ENCODE results near the gene SULT4A1.

DNA sequence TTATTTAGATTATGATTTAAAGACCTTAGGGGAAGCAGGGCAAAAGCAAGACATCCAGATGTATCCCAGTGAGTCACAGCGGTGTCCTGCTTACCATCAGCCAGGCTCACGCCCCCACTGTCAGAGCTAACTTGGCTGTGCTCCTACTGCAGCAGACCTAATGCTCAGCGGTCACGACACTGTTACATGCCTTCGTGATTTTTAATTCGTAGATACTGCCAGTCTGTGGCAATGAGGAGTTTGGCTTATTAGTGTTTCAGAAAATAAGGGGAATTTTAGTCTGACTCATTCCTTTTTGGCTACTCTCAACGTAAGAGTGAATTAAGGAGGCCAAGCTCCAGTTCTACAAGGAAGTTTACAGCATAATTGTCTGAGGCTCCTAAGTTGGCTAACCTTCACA lies 72.9 kb downstream of the SULT4A1 start:
- TF ChIP-seq, protein P1, sequence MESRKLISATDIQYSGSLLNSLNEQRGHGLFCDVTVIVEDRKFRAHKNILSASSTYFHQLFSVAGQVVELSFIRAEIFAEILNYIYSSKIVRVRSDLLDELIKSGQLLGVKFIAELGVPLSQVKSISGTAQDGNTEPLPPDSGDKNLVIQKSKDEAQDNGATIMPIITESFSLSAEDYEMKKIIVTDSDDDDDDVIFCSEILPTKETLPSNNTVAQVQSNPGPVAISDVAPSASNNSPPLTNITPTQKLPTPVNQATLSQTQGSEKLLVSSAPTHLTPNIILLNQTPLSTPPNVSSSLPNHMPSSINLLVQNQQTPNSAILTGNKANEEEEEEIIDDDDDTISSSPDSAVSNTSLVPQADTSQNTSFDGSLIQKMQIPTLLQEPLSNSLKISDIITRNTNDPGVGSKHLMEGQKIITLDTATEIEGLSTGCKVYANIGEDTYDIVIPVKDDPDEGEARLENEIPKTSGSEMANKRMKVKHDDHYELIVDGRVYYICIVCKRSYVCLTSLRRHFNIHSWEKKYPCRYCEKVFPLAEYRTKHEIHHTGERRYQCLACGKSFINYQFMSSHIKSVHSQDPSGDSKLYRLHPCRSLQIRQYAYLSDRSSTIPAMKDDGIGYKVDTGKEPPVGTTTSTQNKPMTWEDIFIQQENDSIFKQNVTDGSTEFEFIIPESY (IDR thresholded peaks at IDR 0.05; ENCODE audit: extremely low read depth, insufficient replicate concordance, low read length): no peak
- TF ChIP-seq POLR2AphosphoS5 (IDR thresholded peaks at IDR 0.05; ENCODE audit: low read depth, low read length) (no peak), JUND (IDR thresholded peaks at IDR 0.05) (no peak), POLR2A (IDR thresholded peaks at IDR 0.05; ENCODE audit: borderline replicate concordance, extremely low read depth, insufficient read depth, insufficient read length) (no peak), CEBPB (IDR thresholded peaks at IDR 0.05; ENCODE audit: low read depth) (no peak), EZH2phosphoT487 (IDR thresholded peaks at IDR 0.05; ENCODE audit: borderline replicate concordance) (no peak), EZH2 (IDR thresholded peaks at IDR 0.05) (no peak), SP1 (IDR thresholded peaks at IDR 0.05; ENCODE audit: low read depth) (no peak), YY1 (IDR thresholded peaks at IDR 0.05; ENCODE audit: extremely low read depth, insufficient replicate concordance, low read depth, low read length) (no peak), TCF7L2 (IDR thresholded peaks at IDR 0.05; ENCODE audit: borderline replicate concordance, extremely low read depth, insufficient read depth, insufficient read length) (no peak)
- TF ChIP-seq, protein P2, sequence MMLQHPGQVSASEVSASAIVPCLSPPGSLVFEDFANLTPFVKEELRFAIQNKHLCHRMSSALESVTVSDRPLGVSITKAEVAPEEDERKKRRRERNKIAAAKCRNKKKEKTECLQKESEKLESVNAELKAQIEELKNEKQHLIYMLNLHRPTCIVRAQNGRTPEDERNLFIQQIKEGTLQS (IDR thresholded peaks at IDR 0.05): no peak
- TF ChIP-seq, protein P3, sequence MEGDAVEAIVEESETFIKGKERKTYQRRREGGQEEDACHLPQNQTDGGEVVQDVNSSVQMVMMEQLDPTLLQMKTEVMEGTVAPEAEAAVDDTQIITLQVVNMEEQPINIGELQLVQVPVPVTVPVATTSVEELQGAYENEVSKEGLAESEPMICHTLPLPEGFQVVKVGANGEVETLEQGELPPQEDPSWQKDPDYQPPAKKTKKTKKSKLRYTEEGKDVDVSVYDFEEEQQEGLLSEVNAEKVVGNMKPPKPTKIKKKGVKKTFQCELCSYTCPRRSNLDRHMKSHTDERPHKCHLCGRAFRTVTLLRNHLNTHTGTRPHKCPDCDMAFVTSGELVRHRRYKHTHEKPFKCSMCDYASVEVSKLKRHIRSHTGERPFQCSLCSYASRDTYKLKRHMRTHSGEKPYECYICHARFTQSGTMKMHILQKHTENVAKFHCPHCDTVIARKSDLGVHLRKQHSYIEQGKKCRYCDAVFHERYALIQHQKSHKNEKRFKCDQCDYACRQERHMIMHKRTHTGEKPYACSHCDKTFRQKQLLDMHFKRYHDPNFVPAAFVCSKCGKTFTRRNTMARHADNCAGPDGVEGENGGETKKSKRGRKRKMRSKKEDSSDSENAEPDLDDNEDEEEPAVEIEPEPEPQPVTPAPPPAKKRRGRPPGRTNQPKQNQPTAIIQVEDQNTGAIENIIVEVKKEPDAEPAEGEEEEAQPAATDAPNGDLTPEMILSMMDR (IDR thresholded peaks at IDR 0.05 in 2 of 3, conservative IDR thresholded peaks at IDR 0.05 in 1 of 3; ENCODE audit: borderline replicate concordance in 1 of 3, insufficient read depth in 1 of 3, low read depth in 2 of 3, low read length in 2 of 3): no peak
- TF ChIP-seq, protein P4, sequence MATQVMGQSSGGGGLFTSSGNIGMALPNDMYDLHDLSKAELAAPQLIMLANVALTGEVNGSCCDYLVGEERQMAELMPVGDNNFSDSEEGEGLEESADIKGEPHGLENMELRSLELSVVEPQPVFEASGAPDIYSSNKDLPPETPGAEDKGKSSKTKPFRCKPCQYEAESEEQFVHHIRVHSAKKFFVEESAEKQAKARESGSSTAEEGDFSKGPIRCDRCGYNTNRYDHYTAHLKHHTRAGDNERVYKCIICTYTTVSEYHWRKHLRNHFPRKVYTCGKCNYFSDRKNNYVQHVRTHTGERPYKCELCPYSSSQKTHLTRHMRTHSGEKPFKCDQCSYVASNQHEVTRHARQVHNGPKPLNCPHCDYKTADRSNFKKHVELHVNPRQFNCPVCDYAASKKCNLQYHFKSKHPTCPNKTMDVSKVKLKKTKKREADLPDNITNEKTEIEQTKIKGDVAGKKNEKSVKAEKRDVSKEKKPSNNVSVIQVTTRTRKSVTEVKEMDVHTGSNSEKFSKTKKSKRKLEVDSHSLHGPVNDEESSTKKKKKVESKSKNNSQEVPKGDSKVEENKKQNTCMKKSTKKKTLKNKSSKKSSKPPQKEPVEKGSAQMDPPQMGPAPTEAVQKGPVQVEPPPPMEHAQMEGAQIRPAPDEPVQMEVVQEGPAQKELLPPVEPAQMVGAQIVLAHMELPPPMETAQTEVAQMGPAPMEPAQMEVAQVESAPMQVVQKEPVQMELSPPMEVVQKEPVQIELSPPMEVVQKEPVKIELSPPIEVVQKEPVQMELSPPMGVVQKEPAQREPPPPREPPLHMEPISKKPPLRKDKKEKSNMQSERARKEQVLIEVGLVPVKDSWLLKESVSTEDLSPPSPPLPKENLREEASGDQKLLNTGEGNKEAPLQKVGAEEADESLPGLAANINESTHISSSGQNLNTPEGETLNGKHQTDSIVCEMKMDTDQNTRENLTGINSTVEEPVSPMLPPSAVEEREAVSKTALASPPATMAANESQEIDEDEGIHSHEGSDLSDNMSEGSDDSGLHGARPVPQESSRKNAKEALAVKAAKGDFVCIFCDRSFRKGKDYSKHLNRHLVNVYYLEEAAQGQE (IDR thresholded peaks at IDR 0.05; ENCODE audit: low read depth): no peak
- TF ChIP-seq, protein P5, sequence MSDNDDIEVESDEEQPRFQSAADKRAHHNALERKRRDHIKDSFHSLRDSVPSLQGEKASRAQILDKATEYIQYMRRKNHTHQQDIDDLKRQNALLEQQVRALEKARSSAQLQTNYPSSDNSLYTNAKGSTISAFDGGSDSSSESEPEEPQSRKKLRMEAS (IDR thresholded peaks at IDR 0.05): no peak

All from HCT116 (cell line).